Sigmoid colon (tissue), 4 donors: ENCODE results near the gene FBXO7.

Experiments
- CTCF ChIP-seq, 4 experiments: fragments of 450-650 bp in 3 of 4; fragments of 200-600 bp in 1 of 4; IDR thresholded peaks; one replicate each; pipeline ENCODE4 v1.5.1; 2016 to 2019; ENCODE audit warnings: antibody characterized with exemption in 4 of 4, mild to moderate bottlenecking in 3 of 4, moderate library complexity in 2 of 4
- EP300 ChIP-seq, 4 donors: sonication (generic); formaldehyde crosslinking; IDR thresholded peaks; one replicate each; pipeline ENCODE4 v1.6.1; 2017; ENCODE audit warnings: antibody characterized with exemption in 4 of 4
- POLR2A ChIP-seq, 2 donors: fragments of 450-650 bp; IDR thresholded peaks; one replicate each; pipeline ENCODE4 v1.6.1; 2016; ENCODE audit warnings: antibody characterized with exemption in 2 of 2, mild to moderate bottlenecking in 2 of 2, moderate library complexity in 2 of 2
- POLR2AphosphoS5 ChIP-seq, 4 donors: sonication (generic); formaldehyde crosslinking; IDR thresholded peaks; one replicate each; pipeline ENCODE4 v1.6.1; 2017; ENCODE audit warnings: antibody characterized with exemption in 4 of 4

- TF ChIP-seq CTCF (IDR thresholded peaks at IDR 0.05): no peak
- no peak for TF ChIP-seq POLR2AphosphoS5 (IDR thresholded peaks at IDR 0.05)
- TF ChIP-seq POLR2A (IDR thresholded peaks at IDR 0.05): no peak
- TF ChIP-seq EP300 (IDR thresholded peaks at IDR 0.05): no peak
These were observed 8.1 kb downstream of the FBXO7 start for GRCh38 chr22:32482708-32483107.
